ENCODE results near the gene PSD.

DNA sequence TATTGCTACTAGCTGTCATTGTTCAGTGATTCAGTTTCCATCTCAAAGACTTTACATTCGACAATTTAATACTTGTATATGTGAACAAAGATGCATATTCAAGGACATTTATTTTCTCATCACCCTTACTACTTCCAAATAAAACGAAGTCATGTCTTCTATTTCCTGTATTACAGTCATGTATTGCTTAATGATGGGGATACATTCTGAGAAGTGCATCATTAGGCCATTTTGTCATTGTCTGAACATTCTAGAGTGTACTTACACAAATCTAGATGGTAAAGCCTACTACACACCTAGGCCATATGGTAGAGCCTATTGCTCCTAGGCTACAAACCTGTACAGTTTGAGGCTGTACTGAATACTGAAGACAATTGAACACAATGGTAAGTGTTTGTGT lies 26.3 kb upstream of the PSD start:
- TF ChIP-seq EZH2phosphoT487 (IDR thresholded peaks at IDR 0.05; ENCODE audit: borderline replicate concordance), result no peak
- TF ChIP-seq, protein P1, sequence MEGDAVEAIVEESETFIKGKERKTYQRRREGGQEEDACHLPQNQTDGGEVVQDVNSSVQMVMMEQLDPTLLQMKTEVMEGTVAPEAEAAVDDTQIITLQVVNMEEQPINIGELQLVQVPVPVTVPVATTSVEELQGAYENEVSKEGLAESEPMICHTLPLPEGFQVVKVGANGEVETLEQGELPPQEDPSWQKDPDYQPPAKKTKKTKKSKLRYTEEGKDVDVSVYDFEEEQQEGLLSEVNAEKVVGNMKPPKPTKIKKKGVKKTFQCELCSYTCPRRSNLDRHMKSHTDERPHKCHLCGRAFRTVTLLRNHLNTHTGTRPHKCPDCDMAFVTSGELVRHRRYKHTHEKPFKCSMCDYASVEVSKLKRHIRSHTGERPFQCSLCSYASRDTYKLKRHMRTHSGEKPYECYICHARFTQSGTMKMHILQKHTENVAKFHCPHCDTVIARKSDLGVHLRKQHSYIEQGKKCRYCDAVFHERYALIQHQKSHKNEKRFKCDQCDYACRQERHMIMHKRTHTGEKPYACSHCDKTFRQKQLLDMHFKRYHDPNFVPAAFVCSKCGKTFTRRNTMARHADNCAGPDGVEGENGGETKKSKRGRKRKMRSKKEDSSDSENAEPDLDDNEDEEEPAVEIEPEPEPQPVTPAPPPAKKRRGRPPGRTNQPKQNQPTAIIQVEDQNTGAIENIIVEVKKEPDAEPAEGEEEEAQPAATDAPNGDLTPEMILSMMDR (conservative IDR thresholded peaks at IDR 0.05; ENCODE audit: low read length), result no peak
